Ectodermal cell (in vitro differentiated cells): Measurements from ENCODE around the gene UNC5B.
A peak's percentile ranks its signal among the peaks of the same experiment; 100 is the strongest.
"Not testable (repeated sequence)": the region's sequence is repeated elsewhere in the genome, so short reads cannot be mapped to it uniquely, and the experiment has no call there.

Experiments used
- H3K27ac ChIP-seq: 2 replicates; pipeline ENCODE4 v1.7.0; 2013; ENCODE audit warnings: mild to moderate bottlenecking, low read depth, low read length; ENCODE audit not compliant: insufficient read depth, poor library complexity, severe bottlenecking
- H3K27me3 ChIP-seq: 2 replicates; pipeline ENCODE4 v1.7.0; 2013; ENCODE audit warnings: mild to moderate bottlenecking, low read length; ENCODE audit not compliant: insufficient read depth, control insufficient read depth, poor library complexity, severe bottlenecking
- H3K36me3 ChIP-seq: one replicate; pipeline ENCODE4 v1.7.0; 2013; ENCODE audit warnings: low read length; ENCODE audit not compliant: control insufficient read depth, insufficient read depth
- H3K4me1 ChIP-seq: one replicate; pipeline ENCODE4 v1.7.0; 2013; ENCODE audit warnings: low read length; ENCODE audit not compliant: control insufficient read depth, insufficient read depth
- H3K4me3 ChIP-seq: 2 replicates; pipeline ENCODE4 v1.7.0; 2013; ENCODE audit warnings: low read depth, low read length, control low read depth; ENCODE audit not compliant: insufficient read depth
- H3K9me3 ChIP-seq: 2 replicates; pipeline ENCODE4 v1.7.0; 2013; ENCODE audit warnings: mild to moderate bottlenecking, low read length, moderate library complexity; ENCODE audit not compliant: control insufficient read depth
- WGBS, 2 experiments: methylation state at CpG; one replicate each; pipeline ENCODE4 v1.1.7; 2013; ENCODE audit warnings: missing lambda C conversion rate in 2 of 2; 5-methylcytosine and 5-hydroxymethylcytosine counted together

Gene UNC5B

GRCh38 chr10:71214641-71215559, 2.5 kb downstream of the UNC5B start:
- H3K36me3 ChIP-seq, result no peaks in the 10 kb centered on the region
- H3K27ac ChIP-seq, result no peak overlapping the region
- peaks cover 68% of the 10 kb centered on the region for H3K27me3 ChIP-seq
- H3K9me3 ChIP-seq, result no peaks in the 10 kb centered on the region
- WGBS, 2 experiments, result 69 to 75% methylated on average over 7 of the region's 7 CpGs
- peaks cover 43% of the 10 kb centered on the region for H3K4me1 ChIP-seq
- peak overlapping the region; percentile 75 for H3K4me3 ChIP-seq

- H3K27me3 ChIP-seq, result peaks cover 54% of the 10 kb centered on the region
- H3K4me1 ChIP-seq, result peaks cover 35% of the 10 kb centered on the region
- H3K9me3 ChIP-seq, result no peaks in the 10 kb centered on the region
- no peaks in the 10 kb centered on the region for H3K36me3 ChIP-seq
- 44 to 63% methylated on average over 1 of the region's 1 CpG for WGBS, 2 experiments
- no peak overlapping the region for H3K27ac ChIP-seq
- no peak overlapping the region for H3K4me3 ChIP-seq
Measured at GRCh38 chr10:71216363-71216695, 4.0 kb downstream of the UNC5B start.

DNA sequence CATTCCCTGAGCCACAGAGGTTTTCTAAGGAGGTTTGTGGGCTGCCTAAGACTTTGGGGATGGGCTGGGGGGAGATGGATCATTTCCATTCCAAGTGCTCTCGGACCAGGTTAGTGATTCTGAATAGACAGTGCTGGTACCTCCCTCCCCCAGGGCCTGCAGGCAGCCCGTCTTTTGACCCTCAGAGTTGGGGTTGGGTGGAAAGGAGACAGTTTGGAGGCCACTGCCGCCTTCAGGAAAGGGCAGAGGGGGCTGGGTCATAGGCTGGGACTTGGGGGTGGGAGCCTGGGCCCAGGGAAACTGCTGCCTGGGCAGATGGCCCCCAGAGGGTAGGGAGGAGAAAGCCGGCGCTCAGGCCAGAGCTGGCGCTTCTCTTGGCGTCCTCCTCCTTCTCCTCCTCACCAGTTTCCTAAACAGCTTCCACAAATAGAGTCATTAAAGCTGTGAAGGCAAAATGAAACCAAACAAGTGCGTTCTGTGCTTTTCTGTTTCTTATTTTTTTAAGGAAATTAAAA, 4.4 kb downstream of the UNC5B start:
- Histone ChIP-seq H3K27ac (no peak overlapping the region), H3K9me3 (no peaks in the 10 kb centered on the region), H3K36me3 (no peaks in the 10 kb centered on the region), H3K4me3 (peak overlapping the region; percentile 37), H3K27me3 (peaks cover 49% of the 10 kb centered on the region), H3K4me1 (peaks cover 35% of the 10 kb centered on the region)
- 20 to 23% methylated on average over 6 to 8 of the region's 8 CpGs for WGBS, 2 experiments

GRCh38 chr10:71217266-71218045, 5.1 kb downstream of the UNC5B start:
- peaks cover 40% of the 10 kb centered on the region for H3K4me1 ChIP-seq
- H3K27me3 ChIP-seq, result peaks cover 45% of the 10 kb centered on the region

GRCh38 chr10:71218046-71218650, 5.8 kb downstream of the UNC5B start:
- Histone ChIP-seq H3K4me1 (peaks cover 47% of the 10 kb centered on the region), H3K27me3 (peaks cover 40% of the 10 kb centered on the region), H3K4me3 (no peak overlapping the region), H3K27ac (no peak overlapping the region), H3K36me3 (no peaks in the 10 kb centered on the region), H3K9me3 (no peaks in the 10 kb centered on the region)
- WGBS, 2 experiments, result 41 to 53% methylated on average over 4 of the region's 4 CpGs

More at GRCh38 chr10:71217266-71218045, 5.1 kb downstream of the UNC5B start:
- Histone ChIP-seq H3K27ac (no peak overlapping the region), H3K4me3 (peak overlapping the region; percentile 37), H3K9me3 (no peaks in the 10 kb centered on the region), H3K36me3 (no peaks in the 10 kb centered on the region)
- 1% methylated on average over 56 to 57 of the region's 57 CpGs for WGBS, 2 experiments

DNA sequence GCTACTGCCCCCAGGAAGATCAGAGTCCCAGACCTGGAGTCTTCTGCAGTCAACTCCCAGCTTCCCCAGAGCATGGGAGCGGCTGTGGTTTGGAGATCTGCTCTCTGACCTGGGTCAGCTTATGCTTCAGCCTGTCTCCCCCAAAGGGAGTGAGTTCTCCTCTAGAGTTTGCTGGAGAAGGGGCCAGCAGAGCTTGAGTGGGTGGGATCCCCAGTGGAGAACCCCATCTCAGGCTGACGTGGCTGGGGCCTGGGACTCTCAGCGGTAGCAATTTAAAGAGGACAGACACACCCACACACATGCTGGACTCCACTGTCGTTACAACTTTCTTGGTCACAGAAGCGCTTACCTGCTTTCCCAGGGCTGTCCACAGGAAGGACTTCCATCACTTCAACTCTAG, 6.3 kb downstream of the UNC5B start:
- Histone ChIP-seq H3K4me3 (no peak overlapping the region), H3K27me3 (peaks cover 35% of the 10 kb centered on the region), H3K27ac (no peak overlapping the region), H3K9me3 (no peaks in the 10 kb centered on the region), H3K4me1 (peaks cover 52% of the 10 kb centered on the region), H3K36me3 (no peaks in the 10 kb centered on the region)
- WGBS, 2 experiments, result 86 to 87% methylated on average over 5 of the region's 5 CpGs

DNA sequence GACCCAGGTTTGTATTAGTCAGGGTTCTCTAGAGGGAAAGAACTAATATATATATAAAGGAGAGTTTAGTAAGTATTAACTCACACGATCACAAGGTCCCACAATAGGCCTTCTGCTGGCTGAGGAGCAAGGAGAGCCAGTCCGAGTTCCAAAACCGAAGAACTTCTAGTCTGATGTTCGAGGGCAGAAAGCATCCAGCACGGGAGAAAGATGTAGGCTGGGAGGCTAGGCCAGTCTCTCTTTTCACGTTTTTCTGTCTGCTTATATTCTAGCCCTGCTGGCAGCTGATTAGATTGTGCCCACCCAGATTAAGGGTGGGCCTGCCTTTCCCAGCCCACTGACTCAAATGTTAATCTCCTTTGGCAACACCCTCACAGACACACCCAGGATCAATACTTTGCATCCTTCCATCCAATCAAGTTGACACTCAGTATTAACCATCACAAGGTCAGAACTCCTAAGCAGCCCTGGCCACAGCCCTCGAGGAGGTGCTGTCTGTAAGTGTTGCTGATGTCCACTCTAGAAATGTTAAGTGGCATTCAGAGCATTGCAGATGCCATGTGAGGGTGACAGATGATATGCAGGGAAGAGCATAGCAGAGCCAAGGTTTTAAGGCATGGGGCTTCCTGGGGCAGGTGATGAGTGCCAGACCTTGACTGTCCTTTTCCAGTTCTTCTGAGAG, 7.0 kb downstream of the UNC5B start:
- not testable (repeated sequence) for H3K27ac ChIP-seq, H3K9me3 ChIP-seq, H3K4me3 ChIP-seq, H3K36me3 ChIP-seq
- peaks cover 46% of the 10 kb centered on the region for H3K4me1 ChIP-seq
- WGBS, 2 experiments, result 88 to 91% methylated on average over 7 of the region's 7 CpGs
- H3K27me3 ChIP-seq, result peaks cover 27% of the 10 kb centered on the region

DNA sequence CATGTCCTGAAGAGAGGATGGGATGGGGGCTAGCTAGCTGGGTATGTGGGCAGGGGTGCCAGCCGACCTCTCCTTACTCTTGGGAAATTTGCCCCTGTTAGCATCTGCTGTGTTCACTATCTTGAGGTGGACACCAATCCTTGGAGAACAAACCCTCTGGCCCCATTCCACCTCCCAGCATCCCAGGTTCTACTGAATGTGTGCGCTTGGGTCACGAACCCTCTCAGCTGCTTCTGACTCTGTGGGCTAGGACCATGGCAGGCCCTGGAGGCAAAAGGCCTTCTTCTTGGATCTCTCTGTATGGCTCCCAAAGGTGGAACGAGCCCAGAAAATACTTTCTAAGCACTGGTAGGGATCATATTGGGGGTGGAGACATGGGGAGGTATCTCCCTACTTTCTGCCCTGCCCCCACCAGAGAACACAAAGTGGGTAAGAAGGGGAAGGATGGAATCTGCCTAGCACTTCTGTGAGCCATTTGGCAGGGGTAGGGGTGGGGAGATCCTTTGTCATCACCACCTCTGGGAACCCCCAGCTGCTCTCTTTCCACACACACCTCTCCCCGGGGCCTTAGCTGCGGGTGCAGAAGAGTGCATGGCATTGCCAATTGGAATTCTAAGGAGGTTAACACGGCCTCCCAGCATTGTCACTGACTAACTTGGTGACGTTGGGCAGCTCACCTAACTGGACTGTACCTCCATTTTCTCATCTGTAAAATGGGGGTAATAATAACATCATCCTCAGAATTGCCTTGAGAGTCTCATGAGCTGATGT, 7.7 kb downstream of the UNC5B start:
- Histone ChIP-seq H3K4me3 (no peak overlapping the region), H3K4me1 (peaks cover 39% of the 10 kb centered on the region), H3K36me3 (no peaks in the 10 kb centered on the region), H3K27ac (no peak overlapping the region), H3K27me3 (peaks cover 20% of the 10 kb centered on the region), H3K9me3 (no peaks in the 10 kb centered on the region)
- WGBS, 2 experiments, result 90 to 93% methylated on average over 8 of the region's 8 CpGs
